Fibroblast of villous mesenchyme (primary cell): Measurements from ENCODE around the gene FMN1. TPM values are rescaled to one million over a fixed set of nuclear protein-coding genes. Genes with fewer than 3 reads are reported as not detected.
"Not testable (repeated sequence)": the region's sequence is repeated elsewhere in the genome, so short reads cannot be mapped to it uniquely, and the experiment has no call there.

Source experiments
- DNase-seq: peaks from one replicate; pipeline ENCODE4 v3.0.0-alpha.2; 2010; ENCODE audit warnings: low read depth
- H3K4me3 ChIP-seq: 2 replicates; pipeline ENCODE4 v1.5.1; 2011; ENCODE audit warnings: low read depth, mild to moderate bottlenecking, low read length
- CTCF ChIP-seq: IDR thresholded peaks from 2 replicates; pipeline ENCODE4 v1.5.1; 2012; ENCODE audit warnings: low read depth, mild to moderate bottlenecking, low read length; ENCODE audit not compliant: insufficient read depth
- total RNA-seq: library from RNA; depleted of rRNA; stranded (reverse); fragments of >200 nt; gene quantifications from 2 replicates; pipeline ENCODE4 v1.2.3, GENCODE V29; 2012

Gene FMN1
- total RNA-seq, 1 donor = 8.6 TPM

GRCh38 chr15:33078607-33079006 is 115.9 kb downstream of the FMN1 start:
- TF ChIP-seq CTCF = no peak
- DNase-seq = no peak
- H3K4me3 ChIP-seq = no peak overlapping the region

GRCh38 chr15:33076937-33077336 is 117.6 kb downstream of the FMN1 start:
- DNase-seq = no peak
- TF ChIP-seq CTCF = no peak
- H3K4me3 ChIP-seq = no peak overlapping the region

GRCh38 chr15:33074942-33075341 is 119.6 kb downstream of the FMN1 start:
- no peak for TF ChIP-seq CTCF
- no peak for DNase-seq
- H3K4me3 ChIP-seq = no peak overlapping the region

- no peak for DNase-seq
- H3K4me3 ChIP-seq = no peak overlapping the region
- no peak for TF ChIP-seq CTCF
These were observed 120.3 kb downstream of the FMN1 start for GRCh38 chr15:33074212-33074611.

- no peak for DNase-seq
- no peak overlapping the region for H3K4me3 ChIP-seq
- TF ChIP-seq CTCF = no peak
These were observed 123.1 kb downstream of the FMN1 start for GRCh38 chr15:33071451-33071850.

GRCh38 chr15:33069903-33070302 is 124.6 kb downstream of the FMN1 start:
- DNase-seq, H3K4me3 ChIP-seq: not testable (repeated sequence)

GRCh38 chr15:33069161-33069560 is 125.4 kb downstream of the FMN1 start:
- no peak overlapping the region for H3K4me3 ChIP-seq
- TF ChIP-seq CTCF = no peak
- no peak for DNase-seq
